Activated CD4-positive, alpha-beta T cell treated with anti-CD3 and anti-CD28 coated beads, Interleukin-2, amount 50 U/mL, for 4 hours (primary cell): ENCODE measurements around the gene MPZL3.

Experiments used
- DNase-seq, 2 experiments: peaks; one replicate each; pipeline ENCODE4 v3.0.0-alpha.2; 2020

The MPZL3 gene

DNA sequence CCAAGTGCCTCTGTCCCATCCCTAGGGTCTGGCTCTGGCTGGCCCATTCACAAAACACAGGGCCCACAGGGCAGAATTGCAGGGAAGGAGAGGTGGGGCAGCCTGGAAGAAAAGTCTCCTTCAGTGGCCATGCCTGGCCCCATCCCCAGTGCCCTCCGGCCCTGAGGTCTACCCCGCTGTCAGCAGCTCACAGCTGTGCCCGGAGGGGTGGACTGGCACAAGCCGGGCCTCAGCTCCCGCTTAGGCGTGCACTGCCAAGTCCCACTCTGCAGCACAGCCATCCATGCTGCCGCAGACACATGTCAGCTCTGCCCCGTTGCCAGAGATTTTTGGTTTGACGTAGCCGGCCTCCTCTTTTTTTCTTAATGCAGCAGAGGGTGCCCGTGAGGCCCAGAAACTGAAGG, 71.9 kb downstream of the MPZL3 start:
- no peak for DNase-seq

DNA sequence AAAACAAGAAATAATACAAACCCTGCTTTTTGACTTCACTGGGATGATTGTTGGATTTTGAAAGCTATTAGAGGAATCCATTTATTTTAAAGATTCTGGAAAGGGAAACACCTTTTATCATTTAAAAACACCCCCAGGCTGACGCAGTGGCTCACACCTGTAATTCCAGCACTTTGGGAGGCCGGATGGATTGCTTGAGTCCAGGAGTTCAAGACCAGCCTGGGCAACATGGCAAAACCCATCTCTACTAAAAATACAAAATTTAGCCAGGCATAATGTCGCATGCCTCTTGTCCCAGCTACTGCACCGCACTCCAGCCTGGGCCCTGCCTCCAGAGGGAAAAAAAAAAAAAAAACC, 75.4 kb downstream of the MPZL3 start:
- no peak for DNase-seq
